GM12873 (cell line): ENCODE results near the gene EXT2.

Experiments
- TF ChIP-seq, protein P1 (sequence below): IDR thresholded peaks from 2 replicates; pipeline ENCODE4 v1.5.1; 2012; ENCODE audit warnings: low read depth, mild to moderate bottlenecking, moderate library complexity, low read length, control low read depth; ENCODE audit not compliant: insufficient read depth; ENCODE audit errors: missing control alignments

The EXT2 gene

DNA sequence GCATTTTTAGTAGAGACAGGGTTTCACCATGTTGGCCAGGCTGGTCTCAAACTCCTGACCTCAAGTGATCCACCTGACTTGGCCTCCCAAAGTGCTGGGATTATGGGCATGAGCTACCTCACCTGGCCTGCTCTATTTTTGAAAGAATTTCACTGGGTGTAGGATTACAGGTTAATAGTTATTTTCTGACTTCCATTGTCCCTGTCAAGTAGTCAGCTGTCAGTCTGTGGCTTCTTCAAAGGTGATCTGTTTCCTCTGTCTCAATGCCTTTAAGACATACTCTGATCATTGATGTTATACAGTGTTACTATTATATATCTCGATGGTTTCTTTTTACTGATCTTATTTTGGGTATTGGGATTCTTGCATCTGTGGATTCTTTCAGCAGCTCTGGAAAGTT, 10.1 kb upstream of the EXT2 start:
- TF ChIP-seq, protein P1, sequence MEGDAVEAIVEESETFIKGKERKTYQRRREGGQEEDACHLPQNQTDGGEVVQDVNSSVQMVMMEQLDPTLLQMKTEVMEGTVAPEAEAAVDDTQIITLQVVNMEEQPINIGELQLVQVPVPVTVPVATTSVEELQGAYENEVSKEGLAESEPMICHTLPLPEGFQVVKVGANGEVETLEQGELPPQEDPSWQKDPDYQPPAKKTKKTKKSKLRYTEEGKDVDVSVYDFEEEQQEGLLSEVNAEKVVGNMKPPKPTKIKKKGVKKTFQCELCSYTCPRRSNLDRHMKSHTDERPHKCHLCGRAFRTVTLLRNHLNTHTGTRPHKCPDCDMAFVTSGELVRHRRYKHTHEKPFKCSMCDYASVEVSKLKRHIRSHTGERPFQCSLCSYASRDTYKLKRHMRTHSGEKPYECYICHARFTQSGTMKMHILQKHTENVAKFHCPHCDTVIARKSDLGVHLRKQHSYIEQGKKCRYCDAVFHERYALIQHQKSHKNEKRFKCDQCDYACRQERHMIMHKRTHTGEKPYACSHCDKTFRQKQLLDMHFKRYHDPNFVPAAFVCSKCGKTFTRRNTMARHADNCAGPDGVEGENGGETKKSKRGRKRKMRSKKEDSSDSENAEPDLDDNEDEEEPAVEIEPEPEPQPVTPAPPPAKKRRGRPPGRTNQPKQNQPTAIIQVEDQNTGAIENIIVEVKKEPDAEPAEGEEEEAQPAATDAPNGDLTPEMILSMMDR: no peak

GRCh38 chr11:44088377-44088776, 7.1 kb upstream of the EXT2 start:
- TF ChIP-seq, protein P1: no peak

DNA sequence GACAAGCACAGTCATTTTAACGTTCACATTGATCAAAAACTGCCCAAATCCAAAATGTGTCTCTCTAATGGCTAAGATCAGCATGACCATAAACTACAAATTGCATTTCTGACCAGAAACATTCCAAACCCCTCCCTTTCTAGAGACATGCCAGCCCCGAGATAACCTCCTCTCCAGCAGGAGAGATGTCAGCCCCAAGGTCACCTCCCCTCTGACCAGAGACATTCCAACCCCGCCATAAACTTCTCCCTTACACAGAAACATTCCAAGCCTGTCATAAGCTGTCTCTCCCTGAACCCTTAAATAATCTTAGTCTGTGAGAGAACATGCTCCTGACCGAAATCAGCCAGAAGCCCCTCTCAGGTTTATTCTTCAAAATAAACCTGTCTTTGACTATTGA, 6.6 kb upstream of the EXT2 start:
- TF ChIP-seq, protein P1: no peak

- TF ChIP-seq, protein P1: no peak
These were observed 4.9 kb upstream of the EXT2 start for GRCh38 chr11:44090539-44090938.

GRCh38 chr11:44094260-44094868, 1.1 kb upstream of the EXT2 start:
- TF ChIP-seq, protein P1: peak; percentile 81

DNA sequence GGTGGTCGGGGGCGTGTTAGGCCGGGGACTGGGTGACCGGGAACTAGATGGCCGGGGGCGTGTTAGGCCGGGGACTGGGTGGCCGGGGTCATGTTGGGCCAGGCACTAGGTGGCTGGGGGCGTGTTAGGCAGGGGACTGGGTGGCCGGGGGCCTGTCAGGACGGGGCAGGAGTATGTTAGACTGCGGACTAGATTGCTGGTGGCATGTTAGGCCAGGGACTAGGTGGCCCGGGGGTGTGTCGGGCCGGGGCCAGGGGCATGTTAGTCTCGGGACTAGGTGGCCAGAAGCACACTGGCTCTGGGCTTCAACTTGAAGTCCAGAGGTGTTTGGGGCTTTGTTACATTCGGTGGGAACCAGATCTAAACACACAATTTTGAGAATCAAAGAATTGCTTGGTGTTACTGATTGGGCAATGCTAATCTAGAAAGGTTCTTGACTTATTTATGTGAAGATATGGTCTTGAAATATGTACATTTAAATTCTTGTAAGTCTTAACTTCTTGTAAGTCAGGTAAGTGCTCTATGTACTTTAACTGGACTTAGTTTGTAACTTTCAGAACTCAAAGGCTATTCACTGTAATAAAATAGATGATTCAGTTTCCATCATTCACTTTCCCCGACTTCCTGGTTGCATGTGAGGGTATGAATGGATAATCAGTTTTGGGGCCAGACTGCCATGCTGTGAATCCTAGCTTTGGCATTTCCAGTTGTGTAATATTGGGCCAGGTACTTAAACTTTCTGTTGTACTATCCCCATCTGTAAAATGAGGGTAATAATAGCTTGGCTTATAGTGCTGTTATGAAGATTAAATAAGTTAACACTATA, 1.1 kb downstream of the EXT2 start:
- TF ChIP-seq, protein P1: no peak

GRCh38 chr11:44097821-44098220, 2.3 kb downstream of the EXT2 start:
- TF ChIP-seq, protein P1: no peak
